GM23338 (cell line): Measurements from ENCODE around the gene AUH. TPM values are rescaled to one million over a fixed set of nuclear protein-coding genes. Genes with fewer than 3 reads are reported as not detected.

Source experiments
- ATAC-seq: fragments of 200-7000 bp; cut with Tn5 transposase; 3 replicates; pipeline ENCODE4 v1.9.1; 2020
- DNase-seq: peaks from one replicate; pipeline ENCODE4 v3.0.0-alpha.2; 2015; ENCODE audit warnings: low spot score
- H2AFZ ChIP-seq: fragments of 200-600 bp; sonication (generic); 2 replicates; pipeline ENCODE4 v1.8.0; 2016; ENCODE audit warnings: antibody characterized with exemption, mild to moderate bottlenecking, moderate library complexity
- H3F3A ChIP-seq: fragments of 200-600 bp; sonication (generic); replicated peaks from 2 replicates; pipeline ENCODE4 v1.8.0; 2017; ENCODE audit warnings: antibody characterized with exemption, mixed run types, low read depth
- H3K27ac ChIP-seq: fragments of 200-600 bp; sonication (generic); 2 replicates; pipeline ENCODE4 v1.6.1; 2016; ENCODE audit warnings: low read depth
- H3K27me3 ChIP-seq: fragments of 200-600 bp; sonication (generic); 2 replicates; pipeline ENCODE4 v1.8.0; 2016; ENCODE audit warnings: mild to moderate bottlenecking, mixed run types, moderate library complexity; ENCODE audit not compliant: insufficient read depth
- H3K36me3 ChIP-seq: fragments of 200-600 bp; sonication (generic); 2 replicates; pipeline ENCODE4 v1.8.0; 2016; ENCODE audit warnings: mild to moderate bottlenecking; ENCODE audit not compliant: insufficient read depth
- H3K4me1 ChIP-seq: fragments of 200-600 bp; sonication (generic); 2 replicates; pipeline ENCODE4 v1.8.0; 2016; ENCODE audit warnings: mild to moderate bottlenecking, moderate library complexity; ENCODE audit not compliant: insufficient read depth
- H3K4me2 ChIP-seq: fragments of 200-600 bp; sonication (generic); 2 replicates; pipeline ENCODE4 v1.7.1; 2017; ENCODE audit warnings: mixed run types
- H3K4me3 ChIP-seq: fragments of 200-600 bp; sonication (generic); 2 replicates; pipeline ENCODE4 v1.6.1; 2016; ENCODE audit warnings: mixed run types
- H3K79me2 ChIP-seq: fragments of 200-600 bp; sonication (generic); replicated peaks from 2 replicates; pipeline ENCODE4 v1.8.0; 2017; ENCODE audit warnings: mild to moderate bottlenecking; ENCODE audit not compliant: insufficient read depth
- H3K9me2 ChIP-seq: fragments of 200-600 bp; sonication (generic); 2 replicates; pipeline ENCODE4 v1.8.0; 2017; ENCODE audit not compliant: insufficient read depth
- H4K20me1 ChIP-seq: fragments of 200-600 bp; sonication (generic); replicated peaks from 2 replicates; pipeline ENCODE4 v1.8.0; 2017; ENCODE audit warnings: mild to moderate bottlenecking; ENCODE audit not compliant: insufficient read depth
- H3K27ac Mint-ChIP-seq: 2 replicates; pipeline ENCODE4 v1.8.0; 2020; ENCODE audit warnings: inconsistent platforms, mild to moderate bottlenecking, moderate library complexity, mixed read lengths
- H3K27me3 Mint-ChIP-seq: 3 replicates; pipeline ENCODE4 v1.8.0; 2022; ENCODE audit warnings: low read depth, mild to moderate bottlenecking, moderate library complexity, mixed read lengths, inconsistent platforms; ENCODE audit not compliant: insufficient read depth, poor library complexity
- H3K36me3 Mint-ChIP-seq: 3 replicates; pipeline ENCODE4 v1.8.0; 2021; ENCODE audit warnings: low read depth, mild to moderate bottlenecking, inconsistent platforms, moderate library complexity, mixed read lengths
- H3K4me1 Mint-ChIP-seq: 3 replicates; pipeline ENCODE4 v1.8.0; 2020; ENCODE audit warnings: mild to moderate bottlenecking, inconsistent platforms, mixed read lengths
- H3K4me3 Mint-ChIP-seq: 3 replicates; pipeline ENCODE4 v1.8.0; 2021; ENCODE audit warnings: moderate library complexity, mild to moderate bottlenecking, inconsistent platforms, mixed read lengths
- H3K9me3 Mint-ChIP-seq: 3 replicates; pipeline ENCODE4 v1.8.0; 2020; ENCODE audit warnings: moderate library complexity, mild to moderate bottlenecking, inconsistent platforms, mixed read lengths
- CREB1 ChIP-seq: fragments of 250-450 bp; sonication (Bioruptor Pico); IDR thresholded peaks from 2 replicates; pipeline ENCODE4 v1.5.0; 2020; ENCODE audit warnings: low read depth, mild to moderate bottlenecking, moderate library complexity
- EZH2 ChIP-seq: fragments of 200-600 bp; sonication (generic); IDR thresholded peaks from one replicate; pipeline ENCODE4 v1.8.0; 2017; ENCODE audit warnings: antibody characterized with exemption, mild to moderate bottlenecking, low read depth; ENCODE audit not compliant: unreplicated experiment
- JUNB ChIP-seq: IDR thresholded peaks from one replicate; pipeline ENCODE4 v1.6.1; 2016; ENCODE audit warnings: antibody characterized with exemption; ENCODE audit not compliant: unreplicated experiment
- NANOG ChIP-seq: IDR thresholded peaks from 2 replicates; pipeline ENCODE4 v1.6.1; 2016; ENCODE audit warnings: antibody characterized with exemption, borderline replicate concordance
- ZNF331 ChIP-seq: fragments of 250-450 bp; sonication (Bioruptor Pico); IDR thresholded peaks from 2 replicates; pipeline ENCODE4 v1.5.0; 2020; ENCODE audit warnings: low read depth, mild to moderate bottlenecking, moderate library complexity
- polyA plus RNA-seq: library from polyadenylated mRNA; unstranded; fragments of >200 nt; fragmentation: Nextera tagmentation; extraction: Ambion mirVana; gene quantifications from 2 replicates; pipeline ENCODE4 v1.2.1, GENCODE V29; 2016
- total RNA-seq: library from RNA; depleted of rRNA; stranded (reverse); fragments of >200 nt; shearing (Covaris generic); gene quantifications from 2 replicates; pipeline ENCODE4 v1.2.3, GENCODE V29; 2014
- TF ChIP-seq, protein P1 (sequence below): fragments of 250-450 bp; sonication (Bioruptor Pico); IDR thresholded peaks from 2 replicates; pipeline ENCODE4 v1.5.0; 2020; ENCODE audit warnings: mild to moderate bottlenecking, moderate library complexity

AUH gene
- total and polyA plus RNA-seq, 2 experiments from 2014 or later, result 28.8 to 34.2 TPM

GRCh38 chr9:91223000-91223399, 138.7 kb downstream of the AUH start (continued):
- TF ChIP-seq, protein P1, sequence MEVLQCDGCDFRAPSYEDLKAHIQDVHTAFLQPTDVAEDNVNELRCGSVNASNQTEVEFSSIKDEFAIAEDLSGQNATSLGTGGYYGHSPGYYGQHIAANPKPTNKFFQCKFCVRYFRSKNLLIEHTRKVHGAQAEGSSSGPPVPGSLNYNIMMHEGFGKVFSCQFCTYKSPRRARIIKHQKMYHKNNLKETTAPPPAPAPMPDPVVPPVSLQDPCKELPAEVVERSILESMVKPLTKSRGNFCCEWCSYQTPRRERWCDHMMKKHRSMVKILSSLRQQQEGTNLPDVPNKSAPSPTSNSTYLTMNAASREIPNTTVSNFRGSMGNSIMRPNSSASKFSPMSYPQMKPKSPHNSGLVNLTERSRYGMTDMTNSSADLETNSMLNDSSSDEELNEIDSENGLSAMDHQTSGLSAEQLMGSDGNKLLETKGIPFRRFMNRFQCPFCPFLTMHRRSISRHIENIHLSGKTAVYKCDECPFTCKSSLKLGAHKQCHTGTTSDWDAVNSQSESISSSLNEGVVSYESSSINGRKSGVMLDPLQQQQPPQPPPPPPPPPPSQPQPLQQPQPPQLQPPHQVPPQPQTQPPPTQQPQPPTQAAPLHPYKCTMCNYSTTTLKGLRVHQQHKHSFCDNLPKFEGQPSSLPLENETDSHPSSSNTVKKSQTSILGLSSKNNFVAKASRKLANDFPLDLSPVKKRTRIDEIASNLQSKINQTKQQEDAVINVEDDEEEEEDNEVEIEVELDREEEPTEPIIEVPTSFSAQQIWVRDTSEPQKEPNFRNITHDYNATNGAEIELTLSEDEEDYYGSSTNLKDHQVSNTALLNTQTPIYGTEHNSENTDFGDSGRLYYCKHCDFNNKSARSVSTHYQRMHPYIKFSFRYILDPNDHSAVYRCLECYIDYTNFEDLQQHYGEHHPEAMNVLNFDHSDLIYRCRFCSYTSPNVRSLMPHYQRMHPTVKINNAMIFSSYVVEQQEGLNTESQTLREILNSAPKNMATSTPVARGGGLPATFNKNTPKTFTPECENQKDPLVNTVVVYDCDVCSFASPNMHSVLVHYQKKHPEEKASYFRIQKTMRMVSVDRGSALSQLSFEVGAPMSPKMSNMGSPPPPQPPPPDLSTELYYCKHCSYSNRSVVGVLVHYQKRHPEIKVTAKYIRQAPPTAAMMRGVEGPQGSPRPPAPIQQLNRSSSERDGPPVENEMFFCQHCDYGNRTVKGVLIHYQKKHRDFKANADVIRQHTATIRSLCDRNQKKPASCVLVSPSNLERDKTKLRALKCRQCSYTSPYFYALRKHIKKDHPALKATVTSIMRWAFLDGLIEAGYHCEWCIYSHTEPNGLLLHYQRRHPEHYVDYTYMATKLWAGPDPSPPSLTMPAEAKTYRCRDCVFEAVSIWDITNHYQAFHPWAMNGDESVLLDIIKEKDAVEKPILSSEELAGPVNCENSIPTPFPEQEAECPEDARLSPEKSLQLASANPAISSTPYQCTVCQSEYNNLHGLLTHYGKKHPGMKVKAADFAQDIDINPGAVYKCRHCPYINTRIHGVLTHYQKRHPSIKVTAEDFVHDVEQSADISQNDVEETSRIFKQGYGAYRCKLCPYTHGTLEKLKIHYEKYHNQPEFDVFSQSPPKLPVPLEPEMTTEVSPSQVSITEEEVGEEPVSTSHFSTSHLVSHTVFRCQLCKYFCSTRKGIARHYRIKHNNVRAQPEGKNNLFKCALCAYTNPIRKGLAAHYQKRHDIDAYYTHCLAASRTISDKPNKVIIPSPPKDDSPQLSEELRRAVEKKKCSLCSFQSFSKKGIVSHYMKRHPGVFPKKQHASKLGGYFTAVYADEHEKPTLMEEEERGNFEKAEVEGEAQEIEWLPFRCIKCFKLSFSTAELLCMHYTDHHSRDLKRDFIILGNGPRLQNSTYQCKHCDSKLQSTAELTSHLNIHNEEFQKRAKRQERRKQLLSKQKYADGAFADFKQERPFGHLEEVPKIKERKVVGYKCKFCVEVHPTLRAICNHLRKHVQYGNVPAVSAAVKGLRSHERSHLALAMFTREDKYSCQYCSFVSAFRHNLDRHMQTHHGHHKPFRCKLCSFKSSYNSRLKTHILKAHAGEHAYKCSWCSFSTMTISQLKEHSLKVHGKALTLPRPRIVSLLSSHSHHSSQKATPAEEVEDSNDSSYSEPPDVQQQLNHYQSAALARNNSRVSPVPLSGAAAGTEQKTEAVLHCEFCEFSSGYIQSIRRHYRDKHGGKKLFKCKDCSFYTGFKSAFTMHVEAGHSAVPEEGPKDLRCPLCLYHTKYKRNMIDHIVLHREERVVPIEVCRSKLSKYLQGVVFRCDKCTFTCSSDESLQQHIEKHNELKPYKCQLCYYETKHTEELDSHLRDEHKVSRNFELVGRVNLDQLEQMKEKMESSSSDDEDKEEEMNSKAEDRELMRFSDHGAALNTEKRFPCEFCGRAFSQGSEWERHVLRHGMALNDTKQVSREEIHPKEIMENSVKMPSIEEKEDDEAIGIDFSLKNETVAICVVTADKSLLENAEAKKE (CRISPR knock-in tag), result no peak

DNA sequence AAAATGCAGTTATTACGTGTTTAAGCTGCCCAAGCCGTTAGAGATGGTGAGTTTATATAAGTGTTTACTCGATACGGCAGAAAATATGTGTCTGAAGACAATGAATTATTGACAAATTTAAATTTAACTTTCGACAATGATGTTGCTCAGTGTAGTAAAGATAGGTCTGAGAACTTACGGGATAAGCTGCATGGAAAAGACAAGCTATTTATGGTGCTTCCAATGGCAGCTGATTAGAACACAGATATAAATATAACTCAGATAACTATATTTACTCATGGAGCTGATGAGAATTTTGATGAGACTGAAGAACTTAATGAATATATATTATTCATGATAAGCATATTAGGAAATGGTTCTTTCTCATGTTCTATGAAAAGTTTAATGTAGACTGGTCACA, 139.3 kb downstream of the AUH start:
- Histone ChIP-seq H3K4me2 (no peak overlapping the region), H3K9me2 (no peaks in the 10 kb centered on the region), H3F3A (no peaks in the 10 kb centered on the region), H3K27me3 (no peaks in the 10 kb centered on the region), H4K20me1 (no peaks in the 10 kb centered on the region; the same call in 1 of the 2 replicates), H3K4me1 (peaks cover 10% of the 10 kb centered on the region), H2AFZ (no peak overlapping the region), H3K4me3 (no peak overlapping the region), H3K36me3 (no peaks in the 10 kb centered on the region), H3K27ac (no peak overlapping the region), H3K79me2 (no peaks in the 10 kb centered on the region)
- no peaks in the 10 kb centered on the region; the same call in 2 of the 3 replicates for H3K9me3 Mint-ChIP-seq
- peaks cover 7% of the 10 kb centered on the region; the same call in 2 of the 3 replicates for H3K36me3 Mint-ChIP-seq
- H3K4me3 Mint-ChIP-seq, result no peak overlapping the region
- peaks cover 13% of the 10 kb centered on the region for H3K4me1 Mint-ChIP-seq
- H3K27ac Mint-ChIP-seq, result no peak overlapping the region
- no peak for TF ChIP-seq NANOG
- TF ChIP-seq CREB1 (CRISPR knock-in tag), result no peak
- TF ChIP-seq ZNF331 (CRISPR knock-in tag), result no peak
- no peak for TF ChIP-seq EZH2
- TF ChIP-seq JUNB, result no peak
- DNase-seq, result no peak
- no peak for ATAC-seq
- no peaks in the 10 kb centered on the region for H3K27me3 Mint-ChIP-seq
